CD4-positive, CD25-positive, alpha-beta regulatory T cell (primary cell): ENCODE results near the gene PKP4. TPM values are rescaled to one million over a fixed set of nuclear protein-coding genes. Genes with fewer than 3 reads are reported as not detected.

ENCODE experiments used
- ATAC-seq, 2 donors: fragments of 150-1000 bp; cut with Tn5 transposase; one replicate each; pipeline ENCODE4 v1.10.0; 2021; ENCODE audit warnings: low read depth in 2 of 2, moderate number of reproducible peaks in 2 of 2, moderate library complexity in 1 of 2
- DNase-seq, 3 donors: peaks; one replicate each; pipeline versions ENCODE4 v3.0.0 to v3.0.0-alpha.2; 2012 to 2022; ENCODE audit warnings: mixed read lengths in 1 of 3
- H3K27ac ChIP-seq: one replicate; pipeline ENCODE4 v1.7.0; 2013; ENCODE audit warnings: mild to moderate bottlenecking, low read length; ENCODE audit not compliant: insufficient read depth, poor library complexity, severe bottlenecking
- H3K27me3 ChIP-seq: one replicate; pipeline ENCODE4 v1.7.0; 2013; ENCODE audit warnings: low read length; ENCODE audit not compliant: control insufficient read depth, insufficient read depth
- H3K36me3 ChIP-seq: one replicate; pipeline ENCODE4 v1.7.0; 2013; ENCODE audit warnings: mild to moderate bottlenecking, low read length, moderate library complexity; ENCODE audit not compliant: control insufficient read depth, insufficient read depth
- H3K4me1 ChIP-seq: 2 replicates; pipeline ENCODE4 v1.7.0; 2013; ENCODE audit warnings: mild to moderate bottlenecking, low read length; ENCODE audit not compliant: insufficient read depth, control insufficient read depth, poor library complexity, severe bottlenecking
- H3K4me3 ChIP-seq: one replicate; pipeline ENCODE4 v1.7.0; 2013; ENCODE audit warnings: low read depth, mild to moderate bottlenecking, low read length, moderate library complexity
- H3K9me3 ChIP-seq, 2 experiments: 1 replicate in 1 of 2; 2 replicates in 1 of 2; pipeline ENCODE4 v1.7.0; 2013; ENCODE audit warnings: low read length in 2 of 2, mild to moderate bottlenecking in 1 of 2, moderate library complexity in 1 of 2; ENCODE audit not compliant: control insufficient read depth in 2 of 2
- H3K27ac Mint-ChIP-seq, 3 donors: one replicate each; pipeline ENCODE4 v1.8.0; 2020 to 2022; ENCODE audit warnings: mild to moderate bottlenecking in 3 of 3, mixed read lengths in 3 of 3, moderate library complexity in 2 of 3
- H3K27me3 Mint-ChIP-seq: one replicate; pipeline ENCODE4 v1.8.0; 2022; ENCODE audit warnings: mild to moderate bottlenecking, mixed read lengths
- H3K36me3 Mint-ChIP-seq: one replicate; pipeline ENCODE4 v1.8.0; 2020; ENCODE audit warnings: mixed read lengths
- H3K4me1 Mint-ChIP-seq, 4 donors: one replicate each; pipeline ENCODE4 v1.8.0; 2020 to 2022; ENCODE audit warnings: mixed read lengths in 4 of 4, mild to moderate bottlenecking in 1 of 4
- H3K4me3 Mint-ChIP-seq, 4 donors: one replicate each; pipeline ENCODE4 v1.8.0; 2020 to 2022; ENCODE audit warnings: mild to moderate bottlenecking in 4 of 4, mixed read lengths in 4 of 4, moderate library complexity in 3 of 4
- H3K9me3 Mint-ChIP-seq, 7 donors: one replicate each; pipeline ENCODE4 v1.8.0; 2020 to 2022; ENCODE audit warnings: mixed read lengths in 7 of 7, mild to moderate bottlenecking in 3 of 7, moderate library complexity in 2 of 7
- polyA plus RNA-seq, 4 donors: library from polyadenylated mRNA; unstranded; fragments of 300-500 nt; fragmentation: Illumina TruSeq; gene quantifications; one replicate each; pipeline ENCODE4 v1.2.3, GENCODE V29; 2021
- total RNA-seq: library from RNA; stranded (reverse); gene quantifications from one replicate; pipeline ENCODE4 v1.2.3, GENCODE V29; 2022

PKP4 gene
- total and polyA plus RNA-seq, 5 donors from 2014 or later: 1.9 to 21.9 (median 4.5) TPM

DNA sequence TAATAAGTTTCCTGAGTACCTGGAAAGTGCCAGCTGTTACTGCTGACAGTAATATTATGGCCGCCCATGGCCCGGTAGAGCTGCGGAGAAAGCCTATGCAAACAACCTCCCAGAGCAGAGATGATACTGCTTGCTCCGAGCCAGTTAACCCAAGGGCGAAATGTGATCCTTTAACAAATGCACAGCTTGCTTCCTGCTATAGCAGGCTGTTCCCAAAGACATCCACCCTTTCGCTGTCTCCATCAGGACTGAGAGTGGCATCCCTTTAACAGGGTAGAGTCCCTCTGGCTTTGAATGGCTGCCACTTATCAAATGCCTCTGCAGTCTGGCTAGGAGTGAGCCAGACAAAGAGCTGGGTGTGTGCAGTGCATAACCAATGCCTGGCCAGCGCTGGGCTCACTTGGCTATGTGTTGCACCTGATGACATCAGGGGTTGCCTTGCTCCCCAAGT lies 268.7 kb downstream of the PKP4 start:
- Mint-ChIP-seq H3K4me1 (no peaks in the 10 kb centered on the region), H3K4me3 (no peak overlapping the region), H3K27me3 (peaks cover 1% of the 10 kb centered on the region), H3K27ac (no peak overlapping the region), H3K9me3 (peaks cover 0 to 2% (median 0%) of the 10 kb centered on the region in 7 donors), H3K36me3 (no peaks in the 10 kb centered on the region)
- Histone ChIP-seq H3K4me3 (no peak overlapping the region), H3K9me3 (no peaks in the 10 kb centered on the region), H3K27ac (no peak overlapping the region), H3K36me3 (no peaks in the 10 kb centered on the region), H3K27me3 (no peaks in the 10 kb centered on the region), H3K4me1 (no peaks in the 10 kb centered on the region)
- no peak for DNase-seq
- no peak for ATAC-seq

DNA sequence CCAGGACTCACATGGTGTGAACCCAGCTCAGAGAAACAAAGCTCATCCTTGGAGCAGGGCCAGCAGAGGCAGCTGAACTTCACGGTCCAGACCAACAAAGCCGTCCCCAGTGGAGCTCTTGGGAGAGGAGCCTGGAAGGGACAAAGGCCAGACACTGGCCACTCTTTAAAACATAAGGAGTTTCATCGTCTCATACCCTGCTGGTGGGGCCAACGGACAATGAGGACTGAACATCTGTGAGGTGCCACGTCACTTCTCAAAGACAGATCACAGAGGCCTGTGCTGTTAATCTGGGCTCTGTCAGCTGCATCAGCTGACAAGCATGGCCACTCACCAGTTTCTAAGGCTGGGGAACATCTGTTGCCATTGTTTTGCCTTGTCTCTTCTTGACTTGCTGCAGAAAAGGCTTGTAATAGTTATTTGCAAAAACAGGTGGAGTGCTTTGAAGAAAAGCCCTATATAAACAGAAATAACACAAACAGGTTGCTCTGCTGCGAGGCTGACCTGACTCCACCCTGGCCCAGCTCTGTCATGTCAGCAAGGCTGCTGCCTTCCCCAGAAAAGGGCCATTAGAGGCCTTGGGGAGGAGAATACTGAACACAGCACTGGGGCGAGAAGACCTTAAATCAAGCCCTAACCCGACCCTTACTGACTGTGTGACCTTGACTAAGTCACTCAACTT lies 270.3 kb downstream of the PKP4 start:
- no peaks in the 10 kb centered on the region for H3K27me3 Mint-ChIP-seq
- no peaks in the 10 kb centered on the region for H3K36me3 Mint-ChIP-seq
- no peaks in the 10 kb centered on the region for H3K27me3 ChIP-seq
- DNase-seq (no peak), ATAC-seq (no peak)
- H3K4me3 ChIP-seq: no peak overlapping the region
- no peaks in the 10 kb centered on the region for H3K4me1 ChIP-seq
- peaks cover 0 to 2% (median 0%) of the 10 kb centered on the region in 7 donors for H3K9me3 Mint-ChIP-seq
- no peak overlapping the region for H3K4me3 Mint-ChIP-seq
- H3K36me3 ChIP-seq: no peaks in the 10 kb centered on the region
- no peaks in the 10 kb centered on the region for H3K9me3 ChIP-seq
- H3K27ac Mint-ChIP-seq: no peak overlapping the region
- H3K4me1 Mint-ChIP-seq: no peaks in the 10 kb centered on the region
- H3K27ac ChIP-seq: no peak overlapping the region

DNA sequence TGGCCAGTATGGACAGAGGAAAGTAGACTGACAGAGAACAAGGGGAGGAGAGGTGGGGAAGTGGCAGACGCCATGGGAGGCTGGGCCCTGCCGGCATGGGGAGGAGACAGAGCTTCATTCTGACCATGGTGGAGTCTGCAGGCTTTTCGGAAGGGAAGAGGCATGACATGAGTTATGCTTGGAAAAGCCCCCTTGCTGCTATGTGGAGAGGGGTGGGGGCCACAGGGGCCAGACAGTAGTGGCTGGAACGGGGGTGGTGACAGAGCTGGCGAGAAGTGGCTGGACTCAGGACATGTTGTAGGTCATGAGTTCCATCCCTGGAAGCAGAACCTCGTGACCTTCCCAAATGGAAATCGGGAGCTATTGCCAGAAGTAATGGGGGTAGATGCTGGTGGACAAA lies 271.7 kb downstream of the PKP4 start:
- Histone ChIP-seq H3K27ac (no peak overlapping the region), H3K4me1 (no peaks in the 10 kb centered on the region), H3K4me3 (no peak overlapping the region), H3K36me3 (no peaks in the 10 kb centered on the region), H3K27me3 (peaks cover 1% of the 10 kb centered on the region), H3K9me3 (no peaks in the 10 kb centered on the region)
- Mint-ChIP-seq H3K9me3 (peaks cover 0 to 2% (median 0%) of the 10 kb centered on the region in 7 donors), H3K27ac (peak overlapping the region in 1 of 3 donors; percentile 61), H3K4me3 (no peak overlapping the region), H3K36me3 (no peaks in the 10 kb centered on the region), H3K27me3 (no peaks in the 10 kb centered on the region), H3K4me1 (no peaks in the 10 kb centered on the region)
- no peak for ATAC-seq
- no peak for DNase-seq

DNA sequence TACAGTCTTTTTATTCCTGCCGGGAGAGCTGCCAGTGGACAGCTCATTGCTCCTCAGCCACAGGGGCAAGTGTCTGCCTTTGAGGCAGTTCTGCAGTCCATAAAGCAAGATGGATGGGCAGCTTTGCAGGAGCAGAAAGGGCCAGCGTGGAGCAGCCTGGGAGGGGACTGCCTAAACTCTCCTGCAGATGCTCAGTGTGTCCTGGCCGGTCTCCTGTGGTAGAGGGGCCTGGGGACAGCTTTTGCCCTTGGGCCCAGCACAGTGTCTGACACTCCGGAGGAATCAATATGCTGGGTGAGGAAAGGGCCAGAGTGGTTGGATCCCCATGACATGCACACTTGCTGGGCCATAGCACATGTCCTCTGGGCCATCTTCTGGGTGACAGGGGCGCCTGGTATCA lies 272.7 kb downstream of the PKP4 start:
- H3K4me3 ChIP-seq: no peak overlapping the region
- H3K36me3 ChIP-seq: no peaks in the 10 kb centered on the region
- Mint-ChIP-seq H3K9me3 (peaks cover 0 to 2% (median 0%) of the 10 kb centered on the region in 7 donors), H3K36me3 (no peaks in the 10 kb centered on the region), H3K4me1 (no peaks in the 10 kb centered on the region), H3K27ac (no peak overlapping the region), H3K27me3 (no peaks in the 10 kb centered on the region), H3K4me3 (no peak overlapping the region)
- H3K27me3 ChIP-seq: peaks cover 1% of the 10 kb centered on the region
- H3K9me3 ChIP-seq: no peaks in the 10 kb centered on the region
- DNase-seq: no peak
- H3K27ac ChIP-seq: no peak overlapping the region
- H3K4me1 ChIP-seq: no peaks in the 10 kb centered on the region
- no peak for ATAC-seq

- Mint-ChIP-seq H3K36me3 (no peaks in the 10 kb centered on the region), H3K4me1 (no peaks in the 10 kb centered on the region), H3K27ac (no peak overlapping the region), H3K4me3 (no peak overlapping the region), H3K9me3 (peaks cover 0 to 2% (median 0%) of the 10 kb centered on the region in 7 donors), H3K27me3 (no peaks in the 10 kb centered on the region)
- H3K9me3 ChIP-seq: no peaks in the 10 kb centered on the region
- ATAC-seq (no peak), DNase-seq (no peak)
- no peak overlapping the region for H3K27ac ChIP-seq
- no peaks in the 10 kb centered on the region for H3K4me1 ChIP-seq
- no peaks in the 10 kb centered on the region for H3K36me3 ChIP-seq
- H3K4me3 ChIP-seq: no peak overlapping the region
- peaks cover 1% of the 10 kb centered on the region for H3K27me3 ChIP-seq
Measured at GRCh38 chr2:158729873-158730620, 273.3 kb downstream of the PKP4 start.

- no peaks in the 10 kb centered on the region for H3K9me3 ChIP-seq
- peaks cover 1% of the 10 kb centered on the region for H3K27me3 ChIP-seq
- no peaks in the 10 kb centered on the region for H3K4me1 Mint-ChIP-seq
- no peak overlapping the region for H3K27ac Mint-ChIP-seq
- H3K4me3 ChIP-seq: no peak overlapping the region
- ATAC-seq: no peak
- H3K4me1 ChIP-seq: no peaks in the 10 kb centered on the region
- H3K36me3 ChIP-seq: no peaks in the 10 kb centered on the region
- no peaks in the 10 kb centered on the region for H3K36me3 Mint-ChIP-seq
- no peaks in the 10 kb centered on the region for H3K27me3 Mint-ChIP-seq
- DNase-seq: no peak
- H3K27ac ChIP-seq: no peak overlapping the region
- H3K9me3 Mint-ChIP-seq: peaks cover 0 to 2% (median 0%) of the 10 kb centered on the region in 7 donors
- no peak overlapping the region for H3K4me3 Mint-ChIP-seq
Measured at GRCh38 chr2:158730621-158731140, 273.9 kb downstream of the PKP4 start.

DNA sequence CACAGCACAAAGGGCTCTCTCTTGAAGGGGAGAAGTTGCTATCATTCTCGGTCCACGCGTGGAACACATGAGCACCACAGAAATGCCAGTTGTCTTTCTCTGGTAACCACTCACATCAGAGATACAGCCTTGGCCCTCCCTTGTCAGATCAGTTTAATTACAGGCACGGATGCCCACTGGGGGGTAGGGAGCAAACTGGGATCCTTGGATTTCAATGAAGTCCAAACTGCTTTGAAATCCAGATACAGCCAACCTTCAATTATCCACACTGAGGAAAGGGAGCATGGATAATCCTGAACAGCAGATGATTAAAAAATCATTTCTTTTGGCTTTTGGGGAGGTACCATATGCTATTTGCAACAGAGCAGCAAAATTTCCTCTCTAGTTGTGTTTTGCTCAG lies 274.6 kb downstream of the PKP4 start:
- Mint-ChIP-seq H3K27ac (no peak overlapping the region), H3K27me3 (no peaks in the 10 kb centered on the region), H3K9me3 (peaks cover 0 to 2% (median 0%) of the 10 kb centered on the region in 7 donors), H3K36me3 (no peaks in the 10 kb centered on the region), H3K4me1 (no peaks in the 10 kb centered on the region), H3K4me3 (no peak overlapping the region)
- ATAC-seq: no peak
- no peak for DNase-seq
- no peaks in the 10 kb centered on the region for H3K9me3 ChIP-seq
- H3K4me1 ChIP-seq: no peaks in the 10 kb centered on the region
- no peaks in the 10 kb centered on the region for H3K36me3 ChIP-seq
- no peak overlapping the region for H3K4me3 ChIP-seq
- peaks cover 1% of the 10 kb centered on the region for H3K27me3 ChIP-seq
- no peak overlapping the region for H3K27ac ChIP-seq
